CD4-positive, alpha-beta memory T cell (primary cell): ENCODE results near the gene STRN3. TPM values are rescaled to one million over a fixed set of nuclear protein-coding genes. Genes with fewer than 3 reads are reported as not detected.
"Not testable (repeated sequence)": the region's sequence is repeated elsewhere in the genome, so short reads cannot be mapped to it uniquely, and the experiment has no call there.

Experiments
- CTCF ChIA-PET: fragments of 350-600 bp; sonication (Branson Sonifier 250); formaldehyde crosslinking; loops from one replicate; lab custom pipeline; 2021; ENCODE audit warnings: inconsistent platforms; ENCODE audit not compliant: partially characterized antibody; lab: Charles Lee
- POLR2A ChIA-PET: fragments of 350-600 bp; sonication (Branson Sonifier 250); formaldehyde crosslinking; loops from one replicate; lab custom pipeline; 2021; ENCODE audit not compliant: partially characterized antibody; lab: Charles Lee
- DNase-seq, 5 donors: peaks; one replicate each; pipeline versions ENCODE4 v3.0.0 to v3.0.0-alpha.2; 2020 to 2022; ENCODE audit warnings: mixed read lengths in 1 of 5
- H3K27ac ChIP-seq: one replicate; pipeline ENCODE4 v1.7.0; 2013; ENCODE audit warnings: low read depth, low read length
- H3K27me3 ChIP-seq: 2 replicates; pipeline ENCODE4 v1.7.0; 2013; ENCODE audit warnings: mild to moderate bottlenecking, low read length, moderate library complexity; ENCODE audit not compliant: insufficient read depth
- H3K36me3 ChIP-seq: 2 replicates; pipeline ENCODE4 v1.7.0; 2013; ENCODE audit warnings: mild to moderate bottlenecking, low read length, moderate library complexity; ENCODE audit not compliant: insufficient read depth
- H3K4me1 ChIP-seq: 2 replicates; pipeline ENCODE4 v1.7.0; 2013; ENCODE audit warnings: mild to moderate bottlenecking, low read length, moderate library complexity; ENCODE audit not compliant: insufficient read depth
- H3K4me3 ChIP-seq, 2 donors: one replicate each; pipeline ENCODE4 v1.7.0; 2013; ENCODE audit warnings: low read length in 2 of 2, mild to moderate bottlenecking in 1 of 2
- H3K9me3 ChIP-seq, 2 donors: one replicate each; pipeline ENCODE4 v1.7.0; 2013; ENCODE audit warnings: low read length in 2 of 2, control low read depth in 1 of 2; ENCODE audit not compliant: control insufficient read depth in 1 of 2
- H3K27ac Mint-ChIP-seq, 7 donors: one replicate each; pipeline ENCODE4 v1.8.0; 2020 to 2021; ENCODE audit warnings: mixed read lengths in 7 of 7, mild to moderate bottlenecking in 6 of 7, inconsistent platforms in 3 of 7, moderate library complexity in 3 of 7
- H3K27me3 Mint-ChIP-seq, 2 donors: one replicate each; pipeline ENCODE4 v1.8.0; 2020 to 2021; ENCODE audit warnings: mixed read lengths in 2 of 2
- H3K36me3 Mint-ChIP-seq, 2 donors: one replicate each; pipeline ENCODE4 v1.8.0; 2020 to 2021; ENCODE audit warnings: mixed read lengths in 2 of 2, inconsistent platforms in 1 of 2, mild to moderate bottlenecking in 1 of 2
- H3K4me1 Mint-ChIP-seq, 4 donors: one replicate each; pipeline ENCODE4 v1.8.0; 2020 to 2021; ENCODE audit warnings: mixed read lengths in 4 of 4, mild to moderate bottlenecking in 1 of 4
- H3K4me3 Mint-ChIP-seq, 8 donors: one replicate each; pipeline ENCODE4 v1.8.0; 2020 to 2021; ENCODE audit warnings: mixed read lengths in 8 of 8, mild to moderate bottlenecking in 7 of 8, moderate library complexity in 6 of 8, inconsistent platforms in 3 of 8
- H3K9me3 Mint-ChIP-seq, 8 donors: one replicate each; pipeline ENCODE4 v1.8.0; 2020 to 2021; ENCODE audit warnings: mixed read lengths in 8 of 8, mild to moderate bottlenecking in 5 of 8, inconsistent platforms in 3 of 8, moderate library complexity in 1 of 8
- intact Hi-C: fragments of 100-400 bp; cut with micrococcal nuclease; formaldehyde crosslinking; loops from one replicate; pipeline ENCODE4 v1.15.1; 2023
- polyA plus RNA-seq, 2 donors: library from polyadenylated mRNA; unstranded; fragments of 300-500 nt; fragmentation: Illumina TruSeq; gene quantifications; one replicate each; pipeline ENCODE4 v1.2.3, GENCODE V29; 2021
- total RNA-seq, 2 experiments: library from RNA; stranded (reverse); gene quantifications; one replicate each; pipeline ENCODE4 v1.2.3, GENCODE V29; 2021

Gene STRN3
- total and polyA plus RNA-seq, 4 experiments from 2014 or later, result 2.3 to 26.2 (median 14.1) TPM

GRCh38 chr14:31051023-31051422, 24.8 kb upstream of the STRN3 start:
- no peaks in the 10 kb centered on the region for H3K9me3 ChIP-seq
- ChIA-PET POLR2A (no interaction called here), CTCF (no interaction called here)
- Mint-ChIP-seq H3K9me3 (no peaks in the 10 kb centered on the region), H3K4me3 (no peak overlapping the region), H3K27me3 (no peaks in the 10 kb centered on the region), H3K4me1 (peaks cover 0 to 7% (median 5%) of the 10 kb centered on the region in 4 donors), H3K36me3 (peaks cover 2 to 4% of the 10 kb centered on the region in 2 donors), H3K27ac (no peak overlapping the region)
- no peaks in the 10 kb centered on the region for H3K4me1 ChIP-seq
- intact Hi-C loops, result no loop called here
- H3K27ac ChIP-seq, result no peak overlapping the region
- H3K27me3 ChIP-seq, result no peaks in the 10 kb centered on the region
- H3K4me3 ChIP-seq, result no peak overlapping the region
- DNase-seq, result no peak
- no peaks in the 10 kb centered on the region for H3K36me3 ChIP-seq

GRCh38 chr14:31047503-31047902, 21.3 kb upstream of the STRN3 start:
- POLR2A ChIA-PET, result no interaction called here
- CTCF ChIA-PET, result no interaction called here

GRCh38 chr14:31045501-31046080, 19.4 kb upstream of the STRN3 start:
- Mint-ChIP-seq H3K4me3 (no peak overlapping the region), H3K9me3 (no peaks in the 10 kb centered on the region), H3K4me1 (peaks cover 0 to 8% (median 5%) of the 10 kb centered on the region in 4 donors), H3K27me3 (no peaks in the 10 kb centered on the region), H3K27ac (no peak overlapping the region), H3K36me3 (peaks cover 3 to 9% of the 10 kb centered on the region in 2 donors)
- intact Hi-C loops, result no loop called here
- no peak for DNase-seq
- Histone ChIP-seq H3K36me3 (no peaks in the 10 kb centered on the region), H3K4me1 (no peaks in the 10 kb centered on the region), H3K27ac (no peak overlapping the region), H3K9me3 (no peaks in the 10 kb centered on the region), H3K27me3 (no peaks in the 10 kb centered on the region), H3K4me3 (no peak overlapping the region)
- ChIA-PET CTCF (no interaction called here), POLR2A (no interaction called here)

More at GRCh38 chr14:31047503-31047902, 21.3 kb upstream of the STRN3 start:
- H3K27ac Mint-ChIP-seq, result no peak overlapping the region
- peaks cover 3 to 9% of the 10 kb centered on the region in 2 donors for H3K36me3 Mint-ChIP-seq
- DNase-seq, result no peak
- no peaks in the 10 kb centered on the region for H3K27me3 Mint-ChIP-seq
- no peak overlapping the region for H3K27ac ChIP-seq
- H3K4me3 Mint-ChIP-seq, result no peak overlapping the region
- no peak overlapping the region for H3K4me3 ChIP-seq
- intact Hi-C loops, result no loop called here
- H3K4me1 ChIP-seq, result no peaks in the 10 kb centered on the region
- H3K27me3 ChIP-seq, result no peaks in the 10 kb centered on the region
- H3K9me3 ChIP-seq, result no peaks in the 10 kb centered on the region
- H3K9me3 Mint-ChIP-seq, result no peaks in the 10 kb centered on the region
- H3K4me1 Mint-ChIP-seq, result peaks cover 0 to 10% (median 5%) of the 10 kb centered on the region in 4 donors
- no peaks in the 10 kb centered on the region for H3K36me3 ChIP-seq

- H3K27me3 ChIP-seq, result no peaks in the 10 kb centered on the region
- peaks cover 3 to 10% of the 10 kb centered on the region in 2 donors for H3K36me3 Mint-ChIP-seq
- H3K4me1 Mint-ChIP-seq, result peaks cover 0 to 8% (median 5%) of the 10 kb centered on the region in 4 donors
- no peaks in the 10 kb centered on the region for H3K27me3 Mint-ChIP-seq
- H3K36me3 ChIP-seq, result no peaks in the 10 kb centered on the region
- no peak overlapping the region for H3K27ac Mint-ChIP-seq
- ChIA-PET POLR2A (no interaction called here), CTCF (interaction anchor here (0.9 kb wide), 1 partner anchor 15 kb away, joined by 3 read pairs; no protein-coding TSS in a partner anchor)
- no peak overlapping the region for H3K4me3 Mint-ChIP-seq
- intact Hi-C loops, result no loop called here
- no peak for DNase-seq
- H3K9me3 ChIP-seq, result no peaks in the 10 kb centered on the region
- no peak overlapping the region for H3K4me3 ChIP-seq
- no peak overlapping the region for H3K27ac ChIP-seq
- no peaks in the 10 kb centered on the region for H3K4me1 ChIP-seq
- H3K9me3 Mint-ChIP-seq, result no peaks in the 10 kb centered on the region
Observed at GRCh38 chr14:31043379-31043778, 17.2 kb upstream of the STRN3 start.

GRCh38 chr14:31042893-31043292, 16.7 kb upstream of the STRN3 start:
- H3K27me3 Mint-ChIP-seq, H3K4me1 ChIP-seq, H3K9me3 ChIP-seq, H3K27me3 ChIP-seq, H3K36me3 ChIP-seq, DNase-seq, POLR2A ChIA-PET, H3K4me3 ChIP-seq, H3K27ac Mint-ChIP-seq, intact Hi-C loops, H3K9me3 Mint-ChIP-seq, H3K4me3 Mint-ChIP-seq, H3K27ac ChIP-seq, H3K4me1 Mint-ChIP-seq: not testable (repeated sequence)
- CTCF ChIA-PET, result interaction anchor here (0.9 kb wide), 1 partner anchor 15 kb away, joined by 3 read pairs; no protein-coding TSS in a partner anchor
- H3K36me3 Mint-ChIP-seq, result peaks cover 7 to 14% of the 10 kb centered on the region in 2 donors

- intact Hi-C loops, result no loop called here
- no peak for DNase-seq
Observed at GRCh38 chr14:31042300-31042699, 16.1 kb upstream of the STRN3 start.

GRCh38 chr14:31038521-31039166, 12.5 kb upstream of the STRN3 start:
- Histone ChIP-seq H3K9me3 (no peaks in the 10 kb centered on the region), H3K27me3 (no peaks in the 10 kb centered on the region), H3K36me3 (no peaks in the 10 kb centered on the region), H3K4me1 (no peaks in the 10 kb centered on the region), H3K27ac (no peak overlapping the region), H3K4me3 (no peak overlapping the region)
- ChIA-PET POLR2A (interaction anchor here (2.2 kb wide), 1 partner anchor 12 kb away, joined by 10 read pairs; the partner anchor contains the start of genes AP4S1 and STRN3), CTCF (interaction anchor here (1.0 to 1.1 kb wide), 2 partner anchors 12 to 59 kb away, joined by 3 read pairs; partner anchors contain the start of gene STRN3)
- Mint-ChIP-seq H3K36me3 (peaks cover 12 to 18% of the 10 kb centered on the region in 2 donors), H3K4me3 (no peak overlapping the region), H3K4me1 (peaks cover 0 to 10% (median 5%) of the 10 kb centered on the region in 4 donors), H3K27me3 (no peaks in the 10 kb centered on the region), H3K9me3 (no peaks in the 10 kb centered on the region), H3K27ac (no peak overlapping the region)
- intact Hi-C loops, result no loop called here
- no peak for DNase-seq

More at GRCh38 chr14:31042300-31042699, 16.1 kb upstream of the STRN3 start:
- Histone ChIP-seq H3K36me3 (no peaks in the 10 kb centered on the region), H3K9me3 (no peaks in the 10 kb centered on the region), H3K4me1 (no peaks in the 10 kb centered on the region), H3K27ac (no peak overlapping the region), H3K4me3 (no peak overlapping the region), H3K27me3 (no peaks in the 10 kb centered on the region)
- H3K36me3 Mint-ChIP-seq, result peaks cover 9 to 17% of the 10 kb centered on the region in 2 donors
- peaks cover 0 to 8% (median 6%) of the 10 kb centered on the region in 4 donors for H3K4me1 Mint-ChIP-seq
- no peaks in the 10 kb centered on the region for H3K9me3 Mint-ChIP-seq
- no peak overlapping the region for H3K4me3 Mint-ChIP-seq
- ChIA-PET POLR2A (no interaction called here), CTCF (no interaction called here)
- H3K27ac Mint-ChIP-seq, result peak overlapping the region in 1 of 7 donors; percentile 72
- no peaks in the 10 kb centered on the region for H3K27me3 Mint-ChIP-seq
